GM23338 (cell line): ENCODE measurements around the gene YBX2.

Experiments
- CTCF ChIP-seq, 2 experiments: fragments of 200-600 bp in 1 of 2; sonication (generic) in 1 of 2; conservative IDR thresholded peaks; 2 replicates each; pipeline versions ENCODE4 v1.5.1 to v1.6.1; 2016 to 2017; ENCODE audit warnings: antibody characterized with exemption in 2 of 2, low read depth in 2 of 2, mild to moderate bottlenecking in 2 of 2, moderate library complexity in 1 of 2
- ETS1 ChIP-seq: IDR thresholded peaks from 2 replicates; pipeline ENCODE4 v1.6.1; 2016; ENCODE audit warnings: antibody characterized with exemption
- EZH2 ChIP-seq: fragments of 200-600 bp; sonication (generic); IDR thresholded peaks from one replicate; pipeline ENCODE4 v1.8.0; 2017; ENCODE audit warnings: antibody characterized with exemption, mild to moderate bottlenecking, low read depth; ENCODE audit not compliant: unreplicated experiment
- POLR2AphosphoS5 ChIP-seq: IDR thresholded peaks from 2 replicates; pipeline ENCODE4 v1.6.1; 2016; ENCODE audit warnings: antibody characterized with exemption, low read depth

- no peak for TF ChIP-seq EZH2
- no peak for TF ChIP-seq CTCF (conservative IDR thresholded peaks at IDR 0.05; ENCODE audit: low read depth in 2 of 2)
- no peak for TF ChIP-seq ETS1
- no peak for TF ChIP-seq POLR2AphosphoS5
Measured at GRCh38 chr17:7260151-7260550, 34.3 kb downstream of the YBX2 start.
